ENCODE measurements around the gene OR8D1.

The OR8D1 gene

GRCh38 chr11:124313849-124314248 is at the start of gene OR8D1:
Gene OR8D1 (minus strand): TSS chr11:124313949. CDS start chr11:124310766, 3,183 bp downstream.
- no peak for DNase-seq

GRCh38 chr11:124359566-124359965 is 45.8 kb upstream of the OR8D1 start:
- DNase-seq = no peak

GRCh38 chr11:124346311-124346955 is 32.7 kb upstream of the OR8D1 start:
- no peak for DNase-seq

DNA sequence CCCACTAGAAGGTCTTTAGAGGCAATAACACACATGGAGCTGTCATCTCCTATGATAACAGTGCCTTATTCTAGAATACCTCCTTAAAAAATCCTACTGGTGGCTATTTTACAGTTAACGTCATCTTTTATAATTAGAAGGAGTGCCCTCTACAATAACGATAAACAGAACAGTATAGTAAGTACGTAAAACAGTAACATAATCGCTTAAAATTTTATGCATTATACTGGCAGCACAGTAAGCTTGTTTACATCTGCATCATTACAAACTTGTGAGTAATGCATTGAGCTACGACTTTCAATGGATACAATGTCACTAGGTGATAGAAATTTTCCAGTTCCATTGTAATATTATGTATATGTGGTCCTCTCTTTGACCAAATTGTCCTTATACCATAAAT is 30.6 kb upstream of the OR8D1 start:
- DNase-seq = no peak

DNA sequence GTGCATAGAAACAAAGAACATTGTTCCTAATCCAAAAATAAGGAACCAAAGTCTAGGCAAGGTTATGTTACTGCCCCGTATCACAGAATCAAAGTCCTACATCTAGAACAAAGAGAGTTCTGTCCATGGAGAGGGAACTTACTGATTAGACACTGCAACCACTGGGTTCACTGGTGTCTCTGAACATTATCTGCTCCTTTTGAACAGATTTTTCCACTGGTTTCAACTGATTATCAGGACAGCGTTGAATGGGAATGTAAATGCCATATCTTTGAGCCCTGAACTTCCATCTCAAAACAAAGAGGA is 26.3 kb upstream of the OR8D1 start:
- no peak for DNase-seq

DNA sequence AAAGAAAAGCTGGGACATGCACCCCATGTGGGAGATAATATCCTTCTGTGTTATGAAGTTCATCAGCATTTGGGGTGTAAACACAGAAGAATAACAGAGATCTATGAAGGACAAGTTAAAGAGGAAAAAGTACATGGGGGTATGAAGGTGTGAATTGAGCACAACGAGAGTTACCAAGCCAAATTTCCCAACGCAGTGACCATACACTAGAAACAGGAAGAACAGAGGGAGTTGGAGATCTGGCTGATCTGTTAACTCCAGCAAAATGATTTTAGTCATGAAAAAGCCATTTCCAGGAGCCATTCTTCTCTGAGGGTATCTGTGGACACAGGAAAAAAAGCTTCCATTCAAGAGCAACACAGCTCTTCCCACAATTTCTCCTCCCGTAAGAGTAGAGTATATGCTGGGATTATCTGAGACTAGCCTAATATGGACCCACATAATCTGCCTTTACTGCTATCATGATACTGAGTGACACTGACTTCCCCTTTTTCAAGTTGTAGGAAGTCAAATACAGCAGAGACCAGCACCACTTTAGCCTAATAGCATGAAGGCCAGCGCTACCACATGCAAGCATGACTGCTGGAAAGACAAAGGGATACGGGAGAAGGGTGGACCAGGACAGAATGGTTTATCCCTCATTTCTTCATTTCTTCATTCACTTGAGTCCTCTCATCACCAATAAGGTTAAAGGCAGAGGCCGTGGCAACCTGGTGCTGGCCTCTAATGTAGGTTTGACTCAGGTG is 25.8 kb upstream of the OR8D1 start:
- no peak for DNase-seq

DNA sequence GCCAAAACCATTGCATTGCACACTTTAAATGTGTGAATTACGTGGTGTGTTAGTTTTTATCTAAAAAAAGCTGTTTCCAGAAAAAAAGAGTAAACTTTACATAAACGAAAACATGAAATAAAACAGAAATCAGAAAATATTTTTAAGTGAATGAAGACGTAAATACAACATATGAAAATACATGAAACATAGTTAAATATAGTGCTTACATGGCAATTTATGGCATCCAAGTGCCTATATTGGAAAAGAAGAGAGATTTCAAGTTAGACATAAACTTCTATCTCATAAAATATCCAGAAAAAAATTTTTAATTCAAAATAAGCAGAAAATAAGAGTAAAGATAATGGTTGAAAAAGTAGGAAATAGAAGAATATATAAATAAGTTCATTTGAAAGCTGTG is 18.1 kb upstream of the OR8D1 start:
- DNase-seq = no peak

GRCh38 chr11:124329787-124330478 is 16.2 kb upstream of the OR8D1 start:
- no peak for DNase-seq

- DNase-seq = no peak
Measured at GRCh38 chr11:124327775-124328174, 14.0 kb upstream of the OR8D1 start.

- no peak for DNase-seq
Measured at GRCh38 chr11:124322356-124322755, 8.6 kb upstream of the OR8D1 start.

- DNase-seq = no peak
Measured at GRCh38 chr11:124320097-124320496, 6.3 kb upstream of the OR8D1 start, which contains the start of gene OR8D2. Gene OR8D2 (minus strand): TSS chr11:124320197. CDS start chr11:124320197, 0 bp downstream.

GRCh38 chr11:124315052-124315451 is 1.3 kb upstream of the OR8D1 start:
- no peak for DNase-seq

DNA sequence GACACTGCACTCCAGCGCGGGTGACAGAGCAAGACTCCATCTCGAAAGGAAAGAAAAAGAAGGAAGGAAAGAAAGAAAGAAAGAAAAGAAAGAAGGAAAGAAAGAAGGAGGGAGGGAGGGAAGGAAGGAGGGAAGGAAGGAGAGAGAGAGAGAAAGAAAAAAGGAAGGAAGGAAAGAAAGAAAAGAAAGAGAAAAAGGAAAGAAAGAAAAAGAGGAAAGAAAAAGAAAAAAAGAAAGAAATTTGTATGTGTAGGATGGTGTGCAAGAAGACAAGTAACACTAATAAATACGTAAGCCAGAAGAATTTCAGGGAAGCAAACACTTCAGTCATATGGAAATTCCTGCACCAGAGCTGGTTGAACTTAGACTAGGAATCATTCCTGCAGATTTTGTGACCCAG is 618 bp downstream of the OR8D1 start:
- DNase-seq = no peak

GRCh38 chr11:124311670-124312069 is 2.1 kb downstream of the OR8D1 start:
- no peak for DNase-seq

GRCh38 chr11:124311269-124311668 is 2.5 kb downstream of the OR8D1 start:
- no peak for DNase-seq

- no peak for DNase-seq
Measured at GRCh38 chr11:124310721-124311120, 3.0 kb downstream of the OR8D1 start.

DNA sequence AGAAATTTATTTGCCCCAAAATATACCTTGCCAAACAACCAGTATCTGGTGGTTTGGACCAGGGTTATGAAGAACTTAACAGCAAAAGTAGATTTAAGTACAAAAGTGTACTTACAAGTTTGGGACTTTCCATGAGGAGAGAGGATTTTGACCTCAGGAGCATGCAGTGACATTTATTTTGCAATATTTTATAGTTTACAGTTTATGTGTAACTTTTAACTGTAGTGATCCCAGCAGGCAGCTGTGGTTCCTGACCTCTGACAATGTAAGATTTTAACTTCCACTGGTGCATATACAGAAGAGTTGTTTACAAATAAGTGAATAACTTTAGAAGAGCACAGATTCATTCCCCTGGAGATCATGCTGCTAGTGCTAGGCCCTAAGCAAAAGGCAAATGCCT is 6.7 kb downstream of the OR8D1 start:
- DNase-seq = no peak

- DNase-seq = no peak
Measured at GRCh38 chr11:124302347-124303125, 11.2 kb downstream of the OR8D1 start.

- no peak for DNase-seq
Measured at GRCh38 chr11:124301548-124301947, 12.2 kb downstream of the OR8D1 start.

- DNase-seq = no peak
Measured at GRCh38 chr11:124297921-124298320, 15.8 kb downstream of the OR8D1 start.

DNA sequence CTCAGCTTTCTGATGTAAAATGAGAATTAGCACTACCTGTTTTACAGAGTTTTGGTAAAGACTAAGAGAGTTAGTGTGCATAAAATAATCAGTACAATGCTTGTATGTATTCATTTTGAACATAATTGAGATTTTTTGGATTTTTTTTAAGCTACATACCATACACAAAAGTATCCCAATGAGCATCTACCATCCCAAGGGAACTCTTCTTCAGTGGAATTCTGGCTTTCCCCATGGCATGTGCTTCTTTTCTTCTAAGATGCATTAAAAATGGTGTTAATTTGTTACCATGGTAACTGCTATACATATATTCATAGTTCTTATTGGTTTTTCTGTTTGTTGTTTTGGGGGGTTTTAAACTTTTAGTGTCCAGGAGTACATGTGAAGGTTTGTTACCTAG is 17.7 kb downstream of the OR8D1 start:
- no peak for DNase-seq

DNA sequence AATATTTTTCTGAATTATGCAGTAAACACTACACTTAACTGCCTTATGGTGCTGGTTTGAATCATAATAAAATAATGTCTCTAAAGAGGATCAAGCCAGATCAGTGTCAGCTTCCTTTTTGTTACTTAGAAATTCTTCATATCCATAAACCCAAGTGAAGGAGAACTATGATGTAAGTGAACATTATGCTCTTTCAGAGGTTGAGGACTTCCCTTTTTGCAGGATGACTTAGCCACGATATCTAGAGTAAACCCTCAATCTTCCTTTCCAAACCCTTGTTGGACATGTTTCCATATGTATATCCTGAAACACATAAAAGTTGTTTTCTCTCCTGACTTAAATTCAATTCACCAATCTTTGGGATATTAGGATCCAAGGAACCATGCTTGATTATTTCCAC is 19.1 kb downstream of the OR8D1 start:
- no peak for DNase-seq

DNA sequence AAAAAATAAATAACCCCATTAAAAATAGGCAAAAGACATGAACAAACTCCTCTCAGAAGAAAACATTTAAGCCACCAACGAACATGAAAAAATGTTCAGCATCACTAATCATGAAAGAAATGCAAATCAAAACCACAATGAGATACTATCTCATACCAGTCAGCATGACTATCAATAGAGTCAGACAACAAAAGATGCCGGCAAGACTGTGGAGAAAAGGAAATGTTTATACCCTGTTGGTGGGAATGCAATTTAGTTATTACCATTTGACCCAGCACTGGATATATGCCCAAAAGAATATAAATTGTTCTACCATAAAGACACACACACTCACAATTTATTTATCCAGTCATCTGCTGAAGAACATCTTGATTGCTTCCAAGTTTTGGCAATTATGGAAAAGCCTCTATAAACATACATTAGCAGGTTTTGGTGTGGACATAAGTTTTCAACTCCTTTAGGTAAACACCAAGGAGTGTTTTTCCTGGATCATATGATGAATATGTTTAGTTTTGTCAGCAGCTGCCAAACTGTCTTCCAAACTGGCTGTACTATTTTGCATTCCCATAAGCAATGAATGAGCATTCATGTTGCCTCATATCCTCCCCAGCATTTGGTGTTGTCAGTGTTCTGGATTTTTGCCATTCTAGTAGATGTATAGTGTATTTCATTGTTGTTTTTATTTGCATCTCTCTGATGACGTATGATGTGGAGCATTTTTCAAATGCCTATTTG is 28.0 kb downstream of the OR8D1 start:
- DNase-seq = no peak

All from bone marrow (tissue), 2 donors.